ENCODE measurements around the gene SKAP1.
"Not testable (repeated sequence)": the region's sequence is repeated elsewhere in the genome, so short reads cannot be mapped to it uniquely, and the experiment has no call there.

The SKAP1 gene

DNA sequence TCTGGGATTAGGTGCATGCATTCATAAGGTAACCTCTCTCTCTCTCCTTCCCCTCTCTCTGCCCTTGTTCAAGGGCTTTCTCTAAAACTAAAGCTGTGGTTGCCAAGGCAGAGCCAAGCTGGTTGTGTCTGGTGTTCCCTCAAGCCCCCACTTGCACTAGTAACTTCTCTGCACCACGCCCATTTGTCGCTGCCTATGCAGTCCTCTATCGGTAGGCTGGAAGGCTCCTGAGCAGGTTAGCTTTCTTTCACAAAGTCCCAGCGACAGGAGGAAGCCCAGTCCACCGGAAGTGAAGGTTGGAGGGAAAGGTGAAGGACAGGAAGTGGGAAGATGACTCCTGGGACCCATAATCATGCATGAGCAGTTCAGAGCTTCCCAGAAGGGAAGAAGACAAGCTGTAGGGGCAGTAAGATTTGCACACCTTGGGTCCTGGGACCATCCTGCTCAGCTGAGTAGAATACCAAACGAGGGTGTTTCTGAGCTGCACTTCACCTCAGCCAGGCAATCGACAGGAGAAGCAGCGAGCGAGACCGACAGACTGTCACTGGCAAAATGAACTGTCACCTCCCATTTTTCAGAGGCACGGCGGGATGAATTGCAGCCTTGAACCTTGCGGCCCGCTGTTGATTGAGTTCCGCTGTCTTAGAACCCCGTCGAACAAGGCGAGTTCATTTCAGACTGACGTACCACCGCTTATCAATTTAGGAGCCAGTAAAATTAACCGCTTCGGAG, 14.7 kb upstream of the SKAP1 start:
- DNase-seq, result no peak

DNA sequence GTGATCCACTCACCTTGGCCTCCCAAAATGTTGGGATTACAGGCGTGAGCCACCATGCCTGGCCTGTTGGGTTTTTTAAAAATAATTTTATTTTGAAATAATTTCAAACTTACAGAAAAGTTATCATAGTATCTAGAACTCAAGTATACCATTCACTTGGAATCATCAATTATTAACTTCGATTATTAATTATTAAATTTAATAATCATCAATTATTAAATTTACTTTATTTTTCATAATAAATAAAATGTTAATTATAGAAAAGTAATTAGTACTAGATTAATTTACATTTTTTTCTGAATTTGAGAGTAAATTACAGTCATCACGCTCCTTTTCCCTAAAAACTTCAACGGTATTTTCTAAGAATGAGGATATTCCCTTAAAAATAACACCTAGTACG, 13.7 kb upstream of the SKAP1 start:
- DNase-seq, result no peak

DNA sequence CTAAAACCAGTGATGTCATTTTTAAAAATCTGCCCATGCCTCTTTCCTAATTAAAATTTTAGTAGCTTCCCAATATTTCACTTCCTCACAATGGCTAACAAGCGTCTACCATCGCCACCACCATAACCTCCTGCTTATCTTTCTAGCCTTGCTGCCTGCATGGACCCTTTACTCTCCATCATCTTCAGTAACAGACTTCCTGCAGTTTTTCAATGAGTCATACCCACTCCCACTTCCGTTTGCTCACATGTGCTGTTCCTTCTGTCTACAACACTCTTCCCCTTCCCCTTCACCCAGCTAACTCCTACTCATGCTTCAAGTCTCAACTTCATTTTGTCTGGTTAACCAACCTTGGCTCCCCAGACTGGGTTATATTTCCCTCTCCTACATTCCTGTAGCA, 12.8 kb upstream of the SKAP1 start:
- DNase-seq, result no peak

DNA sequence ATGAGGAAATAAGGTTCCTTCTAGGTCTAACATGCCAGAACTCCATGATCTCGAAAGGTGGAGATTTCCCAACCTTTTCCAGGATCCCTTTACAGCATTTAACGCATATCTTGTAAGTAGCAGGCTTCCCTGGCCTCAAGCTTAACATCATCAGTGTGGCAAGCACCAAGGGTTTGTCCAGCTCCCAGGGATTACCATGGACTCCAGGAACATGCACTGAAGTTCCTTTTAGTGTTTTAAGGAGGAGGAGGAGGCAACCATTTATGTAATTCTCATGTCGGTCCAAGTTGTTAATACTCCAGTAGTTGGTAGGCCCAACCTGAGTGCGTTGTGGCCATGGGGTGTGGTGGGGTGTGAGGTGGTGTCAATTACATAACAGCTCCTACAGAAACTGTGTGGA, 11.8 kb upstream of the SKAP1 start:
- DNase-seq, result no peak

DNA sequence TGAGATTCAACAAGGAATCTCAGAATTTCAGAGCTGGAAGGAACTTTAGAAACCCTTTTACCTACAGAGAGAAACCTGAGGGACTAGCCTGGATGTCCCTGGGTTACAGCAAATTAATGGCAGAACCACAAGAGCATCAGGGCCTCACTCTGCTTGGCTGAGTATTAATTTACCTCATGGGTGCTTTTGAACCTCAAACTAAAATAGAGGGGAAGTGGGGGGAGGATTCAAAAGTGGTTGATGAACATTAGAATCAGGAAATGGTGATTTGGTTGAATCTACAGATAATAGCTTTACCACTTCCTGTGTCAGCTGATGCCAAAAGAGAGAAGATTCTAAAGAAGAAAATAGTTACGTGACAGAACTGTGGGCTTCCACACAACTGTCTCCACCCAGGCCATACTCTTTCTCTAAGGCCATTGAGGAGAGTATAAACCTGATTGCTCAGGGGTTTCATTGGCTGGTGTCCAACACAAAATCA, 11.3 kb upstream of the SKAP1 start:
- DNase-seq, result no peak

DNA sequence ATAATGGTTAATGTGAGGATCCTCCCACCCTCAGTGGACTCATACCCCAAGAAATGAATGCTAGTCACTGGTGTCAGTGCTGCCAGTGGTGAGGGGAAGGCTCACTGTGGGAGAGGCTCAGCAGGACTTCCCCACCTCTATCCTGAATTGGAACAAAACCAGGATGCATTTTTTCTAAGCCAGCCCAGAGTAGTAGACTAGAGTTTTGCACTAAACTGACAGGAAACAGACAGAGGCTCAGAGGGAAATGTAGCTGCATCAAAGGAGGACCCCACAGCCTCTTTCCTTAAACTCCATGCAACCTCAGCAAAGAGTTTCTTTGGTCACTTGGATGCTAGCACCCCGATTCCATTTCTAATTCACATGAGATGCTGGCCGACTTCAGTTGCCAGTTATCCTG, 10.7 kb upstream of the SKAP1 start:
- DNase-seq, result no peak

DNA sequence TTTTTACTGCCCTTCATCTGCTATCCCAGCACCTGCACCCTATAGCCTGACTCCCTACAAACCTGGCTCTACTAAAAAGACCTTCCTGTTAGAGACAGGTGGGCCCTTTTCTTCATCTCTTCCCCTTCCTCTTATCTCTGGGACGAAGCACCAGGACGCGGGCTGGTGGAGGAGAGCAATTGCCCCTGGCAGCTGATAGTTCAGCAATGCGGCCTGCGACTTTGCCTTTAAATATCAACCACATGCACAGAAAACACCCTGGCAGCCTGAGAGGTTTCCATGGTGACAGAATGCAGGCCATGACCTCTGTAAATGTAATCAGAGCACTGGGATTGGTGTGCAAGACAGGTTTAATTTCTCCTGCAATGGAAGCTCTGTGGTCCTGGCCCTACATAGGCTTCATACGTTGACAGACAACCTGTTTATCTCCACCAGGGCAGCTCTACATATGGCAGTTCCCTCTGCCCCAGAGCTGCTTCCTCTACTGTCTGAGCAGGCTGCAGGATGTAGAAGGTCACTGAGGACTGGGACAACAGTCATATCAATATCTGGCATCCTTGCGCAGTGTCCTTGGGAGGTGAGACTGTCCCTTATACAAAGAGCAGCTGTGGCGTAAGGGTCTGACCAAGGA, 10.0 kb upstream of the SKAP1 start:
- DNase-seq, result no peak

DNA sequence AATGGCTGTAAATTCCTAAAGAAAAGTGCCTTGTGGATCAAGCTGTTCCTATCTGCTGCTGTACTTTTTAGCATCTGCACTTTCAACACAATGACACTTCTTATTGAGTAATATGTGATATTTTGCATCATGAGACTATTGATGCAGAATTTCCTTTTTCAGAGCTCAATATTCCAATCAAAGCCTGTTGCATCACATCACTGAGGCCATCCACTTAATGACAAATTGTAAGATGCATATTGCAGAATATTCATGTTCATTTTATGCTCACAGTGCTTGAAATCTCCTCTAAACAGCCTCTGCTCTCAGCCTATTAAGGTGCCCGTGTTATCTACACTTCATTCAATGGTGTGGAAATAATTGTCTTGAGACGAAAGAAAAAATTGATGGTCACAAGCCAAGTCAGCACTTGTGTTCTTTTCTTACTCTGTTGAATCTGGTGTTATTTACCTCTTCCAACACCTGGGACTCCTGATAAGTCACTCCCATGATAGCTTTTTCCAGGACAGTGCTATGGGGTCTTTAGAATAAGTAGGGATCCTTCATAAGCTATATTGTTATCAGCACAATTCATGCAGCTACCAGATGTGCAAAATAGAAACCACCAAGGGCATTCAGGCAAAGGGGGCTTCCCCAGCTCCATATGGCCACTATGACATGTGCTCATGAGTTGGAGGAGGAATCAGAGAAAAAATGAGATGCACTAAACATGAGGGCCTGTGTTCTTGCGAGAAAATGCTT, 9.3 kb upstream of the SKAP1 start:
- DNase-seq, result no peak

DNA sequence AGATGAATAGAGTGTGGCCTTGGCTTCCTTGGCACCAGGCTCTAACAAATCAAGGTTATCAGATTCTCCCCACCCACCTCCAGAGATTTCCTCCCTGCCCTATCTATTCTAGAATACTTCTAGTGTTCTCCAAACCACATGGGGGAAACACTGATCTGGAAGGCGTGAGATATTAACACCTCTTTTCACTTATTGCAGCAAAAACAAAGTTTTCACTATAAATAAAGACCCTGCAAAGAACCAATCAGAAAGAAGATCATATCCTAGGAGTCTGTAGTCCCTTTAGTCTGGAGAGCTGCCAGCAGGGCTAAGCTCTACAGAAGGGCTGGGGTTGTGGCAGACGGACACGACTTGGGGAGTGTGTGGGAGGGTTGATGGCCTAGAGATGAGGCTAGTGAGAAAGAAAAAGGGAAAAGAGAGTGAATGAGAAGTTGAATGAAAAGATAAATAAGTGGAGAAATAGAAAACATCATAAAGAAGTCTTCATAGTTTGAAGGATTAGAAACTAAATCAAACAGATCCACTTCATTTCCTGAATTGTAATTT, 8.6 kb upstream of the SKAP1 start:
- DNase-seq, result no peak

DNA sequence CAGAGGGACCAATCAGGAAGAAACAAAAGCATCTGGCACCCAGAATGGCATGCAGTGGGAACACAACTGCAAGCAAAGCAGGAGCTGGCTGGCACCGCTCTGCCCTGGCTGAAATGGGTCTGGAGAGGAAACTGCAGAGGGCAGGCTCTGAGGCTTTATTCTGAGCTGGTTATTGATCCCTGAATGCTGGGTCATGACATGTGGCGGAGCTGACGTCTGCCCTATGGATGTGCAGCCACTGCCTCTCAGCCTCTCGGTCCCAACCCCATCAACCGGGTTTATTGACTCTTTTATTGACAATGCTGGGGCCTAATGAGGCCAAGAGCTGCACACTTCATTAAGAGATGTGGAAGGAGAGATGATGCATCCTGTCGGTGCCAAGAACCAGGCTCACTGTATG, 3.9 kb upstream of the SKAP1 start:
- DNase-seq, result no peak

DNA sequence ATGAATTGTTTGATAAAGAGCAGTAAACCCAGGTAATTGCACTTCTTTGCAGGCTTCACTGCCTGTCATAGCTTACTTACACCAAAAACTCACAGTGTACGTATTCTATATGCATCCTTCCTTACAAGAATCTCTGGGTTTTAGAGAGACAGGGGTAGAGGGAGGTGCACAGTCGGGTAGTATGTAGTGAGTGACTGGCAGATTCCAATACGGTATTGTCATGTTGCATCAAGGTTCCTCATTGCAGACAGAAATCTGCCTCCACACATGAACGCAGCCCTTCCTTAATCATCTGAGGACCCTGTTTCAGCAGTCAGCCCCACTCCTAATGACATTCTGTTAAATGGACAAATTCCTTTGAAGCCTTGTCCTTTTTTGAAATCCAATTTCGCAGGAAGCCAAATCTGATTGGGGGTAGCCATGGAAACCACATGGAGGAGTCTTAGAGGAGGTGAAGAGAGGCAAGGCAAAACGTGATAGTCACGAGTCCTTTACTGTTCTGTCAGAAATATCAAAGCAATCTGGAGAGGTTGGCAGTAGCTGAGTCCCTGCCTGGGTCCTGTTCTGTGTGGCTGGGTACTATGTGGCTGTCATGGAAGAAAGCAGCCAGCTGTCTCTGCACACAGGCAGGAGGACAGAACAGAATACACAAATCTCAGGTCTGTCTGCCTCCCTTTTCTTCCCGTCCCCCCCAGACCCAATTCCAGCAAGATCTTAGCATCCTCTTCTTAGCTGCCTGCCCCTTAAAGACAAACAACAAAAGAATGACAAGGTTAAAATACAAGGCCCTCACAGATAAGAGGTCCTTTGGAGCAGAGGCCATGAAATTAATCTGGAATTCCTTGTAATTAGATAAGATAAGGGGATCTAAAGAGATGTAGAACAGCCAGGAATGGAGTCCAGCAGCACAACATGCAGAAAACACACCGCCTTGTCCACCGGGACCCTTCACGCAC, 3.1 kb upstream of the SKAP1 start:
- no peak for DNase-seq

DNA sequence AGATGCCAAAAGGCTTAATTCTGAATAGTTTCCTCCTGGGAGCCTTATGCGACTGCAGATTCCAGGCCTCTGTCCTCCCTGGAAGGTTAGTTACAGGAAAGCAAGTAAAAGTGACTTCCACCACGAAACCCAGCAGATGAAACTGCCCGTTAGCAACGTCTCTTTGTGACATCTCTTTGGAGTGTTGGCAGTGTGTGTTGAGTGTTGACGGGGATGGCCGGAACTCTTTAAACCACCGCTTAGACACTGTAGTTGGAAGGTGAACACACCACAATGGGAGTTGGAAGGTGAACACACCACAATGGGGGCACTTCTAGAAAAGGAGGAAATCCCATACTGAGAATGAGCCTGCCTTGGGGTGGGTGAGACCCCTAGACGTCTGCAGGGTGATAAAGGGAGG, 858 bp downstream of the SKAP1 start:
- DNase-seq, result no peak

DNA sequence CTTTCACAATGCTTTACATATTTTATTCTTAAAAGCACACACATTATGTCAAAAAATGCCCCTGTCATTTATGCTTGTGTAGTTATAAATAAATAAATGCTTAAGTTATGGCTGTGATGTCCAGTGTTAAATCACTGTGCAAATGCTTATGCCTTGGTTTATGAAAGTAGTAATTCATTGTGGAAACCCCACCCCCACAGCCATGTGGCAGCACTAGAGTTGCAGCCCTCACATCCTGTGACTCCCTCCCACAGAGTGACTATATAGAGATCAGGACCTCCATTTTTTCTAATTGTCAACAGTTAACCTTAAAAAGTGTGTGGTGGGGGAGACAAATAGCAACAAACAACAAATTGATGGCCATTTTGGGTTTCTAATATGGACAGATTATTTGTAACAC, 2.4 kb downstream of the SKAP1 start:
- DNase-seq, result peak; percentile 59

DNA sequence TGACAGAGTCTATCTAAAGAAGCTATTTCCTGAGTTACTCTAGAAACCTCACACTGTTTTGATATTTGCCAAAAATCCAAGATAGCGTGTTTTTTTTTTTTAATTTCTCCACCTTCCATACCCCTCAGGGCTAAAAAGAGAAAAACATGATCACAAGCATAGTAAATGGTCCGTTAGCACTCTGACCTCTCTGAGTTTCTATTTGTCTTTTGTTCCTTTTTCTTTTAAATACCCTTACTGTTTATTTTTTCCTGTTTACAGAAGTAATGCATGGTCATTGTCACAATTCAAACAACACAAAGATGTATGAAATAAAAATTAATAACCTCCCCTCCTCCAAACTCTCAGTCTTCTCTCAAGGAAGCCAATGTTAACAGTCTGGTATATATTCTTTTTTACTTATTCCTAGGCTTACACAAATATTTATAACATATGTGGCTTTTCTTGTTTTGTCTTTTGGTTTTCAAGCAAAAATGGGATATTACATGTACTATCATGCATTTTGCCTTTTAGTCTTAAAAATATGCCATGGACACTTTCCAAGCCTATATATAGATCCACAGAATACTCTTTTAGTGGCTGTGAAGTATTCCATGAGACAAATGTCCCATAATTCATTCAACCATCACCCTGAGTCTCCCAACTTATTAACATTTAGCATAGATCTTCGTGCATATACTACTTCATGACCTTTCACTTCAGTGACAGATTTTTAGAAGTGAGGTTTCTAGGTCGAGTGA, 3.1 kb downstream of the SKAP1 start:
- no peak for DNase-seq

DNA sequence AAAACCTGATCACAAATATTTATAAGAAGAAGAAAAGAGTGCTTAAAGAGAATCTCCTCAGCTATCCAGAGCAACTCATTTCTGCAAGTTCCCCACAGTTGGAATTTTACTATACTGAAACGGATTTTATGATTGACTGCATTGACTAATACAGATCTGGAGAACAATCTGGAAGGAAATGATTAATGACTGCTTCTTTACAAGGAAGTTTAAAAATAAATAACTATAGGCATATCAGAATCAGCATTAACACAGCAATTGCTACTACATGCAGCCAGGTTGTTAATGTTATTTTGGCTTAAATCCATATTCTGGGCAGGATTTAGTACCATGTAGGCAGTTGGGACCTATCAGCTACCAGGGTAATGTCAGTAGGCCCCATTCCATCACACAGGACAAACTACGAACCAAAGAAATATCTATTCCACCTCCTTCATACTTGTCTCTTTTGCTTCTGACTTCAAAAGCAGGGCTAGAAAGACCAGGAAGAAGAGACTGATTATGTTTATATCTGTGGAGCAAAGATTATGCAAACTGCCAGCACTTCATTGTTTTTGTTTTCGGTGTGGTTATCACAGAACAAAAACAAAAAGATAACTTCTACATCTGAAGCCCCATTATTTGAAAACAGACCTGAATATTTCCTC, 3.9 kb downstream of the SKAP1 start:
- DNase-seq, result no peak

DNA sequence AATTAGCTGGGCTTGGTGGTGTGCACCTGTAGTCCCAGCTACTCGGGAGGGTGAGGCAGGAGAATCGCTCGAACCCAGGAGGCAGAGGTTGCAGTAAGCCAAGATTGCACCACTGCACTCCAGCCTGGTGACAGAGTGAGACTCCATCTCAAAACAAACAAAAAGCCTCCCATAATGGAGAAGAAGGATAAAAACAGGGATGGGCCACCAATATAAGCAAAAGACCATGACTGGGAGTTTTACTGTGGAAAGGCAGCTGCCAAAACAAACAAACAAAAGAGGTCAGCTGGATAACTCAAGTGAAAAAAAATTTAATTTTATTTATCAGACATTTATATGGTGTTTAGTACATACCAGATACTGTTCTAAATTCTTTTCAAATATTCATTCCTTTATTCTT, 8.0 kb downstream of the SKAP1 start:
- not testable (repeated sequence) for DNase-seq

DNA sequence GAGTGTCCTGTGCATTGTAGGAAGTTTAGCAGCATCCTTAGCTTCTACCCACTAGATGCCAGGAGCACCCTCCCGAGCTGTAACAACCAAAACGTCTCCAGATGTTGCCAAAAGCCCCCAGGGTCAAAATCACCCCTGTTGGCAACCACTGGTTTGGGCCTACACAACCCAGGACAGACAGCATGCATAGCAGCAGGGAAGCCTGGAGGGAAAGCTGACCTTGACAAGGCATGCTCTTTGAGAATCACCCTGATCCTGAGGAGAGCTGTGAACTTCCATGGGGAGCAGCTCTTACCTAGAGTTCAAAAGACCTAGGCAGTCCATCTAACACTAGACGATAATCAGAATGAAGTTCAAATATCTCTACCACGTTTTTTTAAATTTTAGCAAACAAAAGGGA, 9.2 kb downstream of the SKAP1 start:
- DNase-seq, result no peak

DNA sequence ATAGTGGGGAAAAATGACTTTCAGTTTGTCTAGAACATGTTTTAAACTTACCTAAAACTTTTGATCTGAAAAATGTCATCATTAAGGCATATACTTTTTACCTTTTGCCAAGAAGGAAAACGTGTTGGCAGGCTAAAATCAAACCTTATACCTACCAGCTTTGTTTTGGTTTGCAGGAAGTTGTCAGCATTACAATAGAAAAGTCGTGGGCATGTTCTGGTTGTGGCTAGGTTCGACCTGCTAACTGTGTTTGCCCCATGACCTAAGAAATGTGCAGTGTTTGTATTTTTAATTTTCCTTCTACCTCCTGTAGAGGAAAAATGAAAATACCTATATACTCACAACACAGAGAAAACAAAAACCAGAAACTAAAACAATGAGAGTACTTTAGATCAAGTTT, 13.0 kb downstream of the SKAP1 start:
- no peak for DNase-seq

DNA sequence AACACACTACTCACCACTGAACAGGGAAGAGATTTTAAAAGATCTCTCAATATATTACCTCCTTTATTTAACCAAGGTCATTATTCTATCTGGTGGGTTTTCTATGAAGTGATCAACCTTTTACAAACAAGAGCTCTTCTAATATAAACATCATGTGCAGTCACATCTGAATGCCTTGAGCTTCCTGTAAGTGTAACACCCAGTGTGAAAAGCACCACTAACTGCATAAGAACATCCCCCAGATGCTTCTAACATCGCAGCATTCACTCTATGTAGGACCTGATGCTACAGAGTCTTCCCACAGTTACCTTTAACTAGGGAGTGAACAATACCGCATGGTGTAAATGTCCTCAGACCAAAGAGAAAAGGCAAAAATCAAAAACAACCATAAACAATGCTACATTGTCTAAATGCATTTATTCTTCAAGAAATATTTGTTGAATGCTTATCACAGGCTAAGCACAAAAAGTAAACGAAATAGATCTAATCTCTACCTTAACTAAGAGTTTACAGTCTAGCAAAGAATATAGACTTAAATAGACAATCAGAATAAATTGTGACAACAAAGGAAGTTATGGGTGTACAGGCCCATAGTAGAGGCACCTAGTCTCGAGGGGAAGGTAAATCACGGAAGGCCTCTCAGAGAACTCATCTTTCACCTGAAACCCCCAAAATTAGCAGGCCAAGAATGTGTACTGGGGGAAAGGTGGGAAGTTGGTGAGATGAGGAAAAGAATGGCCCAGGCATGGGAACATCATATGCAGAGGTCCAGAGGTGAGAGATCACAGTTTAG, 16.2 kb downstream of the SKAP1 start:
- no peak for DNase-seq

DNA sequence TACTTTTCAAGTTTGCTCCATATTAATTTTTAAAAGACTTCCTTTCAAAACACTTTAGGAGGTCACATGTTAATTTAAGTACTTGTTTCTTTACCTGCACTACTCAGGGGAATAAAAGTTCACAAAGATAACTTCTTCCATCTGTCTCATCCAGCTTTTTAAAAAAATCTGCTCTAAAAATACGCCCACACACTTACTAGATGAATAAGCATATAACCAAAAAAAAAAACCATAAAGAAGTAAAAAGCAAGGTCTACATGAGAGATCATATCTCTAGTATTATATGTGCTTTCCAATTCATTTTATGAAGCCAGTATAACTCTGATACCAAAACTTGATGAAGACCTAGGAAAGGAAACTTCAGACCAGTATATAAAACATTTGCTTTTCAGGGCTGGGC, 17.2 kb downstream of the SKAP1 start:
- DNase-seq, result no peak

DNA sequence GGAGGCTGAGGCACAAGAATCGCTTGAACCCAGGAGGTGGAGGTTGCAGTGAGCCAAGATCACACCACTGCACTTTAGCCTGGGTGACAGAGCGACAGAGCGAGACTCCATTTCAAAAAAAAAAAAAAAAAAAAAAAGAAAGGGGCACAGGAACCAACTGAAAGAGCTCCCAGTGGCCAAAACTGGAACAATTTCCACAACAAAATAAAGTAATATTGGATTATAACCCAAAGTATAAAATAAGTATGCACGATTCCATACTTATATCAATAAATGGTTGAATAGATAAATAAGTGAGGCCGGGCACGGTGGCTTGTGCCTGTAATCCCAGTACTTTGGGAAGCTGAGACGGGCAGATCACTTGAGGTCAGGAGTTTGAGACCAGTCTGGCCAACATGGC, 19.2 kb downstream of the SKAP1 start:
- DNase-seq, result not testable (repeated sequence)

All from activated CD4-positive, CD25-positive, alpha-beta regulatory T cell treated with anti-CD3 and anti-CD28 coated beads, Interleukin-2, amount 50 U/mL, for 72 hours (primary cell).